ENCODE results near the gene PTX4.

GRCh38 chr16:1495889-1496262, 7.1 kb upstream of the PTX4 start:
- TF ChIP-seq CTCF (IDR thresholded peaks at IDR 0.05) (no peak), FOXM1 (IDR thresholded peaks at IDR 0.05; ENCODE audit: low read depth) (no peak), USF2 (IDR thresholded peaks at IDR 0.05; ENCODE audit: borderline replicate concordance, low read depth, low read length) (no peak), SIN3A (IDR thresholded peaks at IDR 0.05; ENCODE audit: borderline replicate concordance, low read depth, low read length) (no peak), POLR2AphosphoS5 (IDR thresholded peaks at IDR 0.05; ENCODE audit: low read depth, low read length) (no peak), CHD2 (IDR thresholded peaks at IDR 0.05; ENCODE audit: low read length, partially characterized antibody) (no peak), RCOR1 (IDR thresholded peaks at IDR 0.05; ENCODE audit: low read length) (no peak), EP300 (IDR thresholded peaks at IDR 0.05; ENCODE audit: borderline replicate concordance in 1 of 2, low read depth in 1 of 2, low read length in 1 of 2) (no peak), SMC3 (IDR thresholded peaks at IDR 0.05; ENCODE audit: low read depth, low read length) (no peak), TAF1 (IDR thresholded peaks at IDR 0.05; ENCODE audit: borderline replicate concordance, low read depth, low read length) (no peak), TEAD4 (IDR thresholded peaks at IDR 0.05; ENCODE audit: borderline replicate concordance, insufficient read depth) (no peak), FOSL2 (IDR thresholded peaks at IDR 0.05; ENCODE audit: borderline replicate concordance, low read depth) (no peak), MXI1 (IDR thresholded peaks at IDR 0.05; ENCODE audit: low read depth, low read length) (no peak), EZH2phosphoT487 (IDR thresholded peaks at IDR 0.05; ENCODE audit: borderline replicate concordance, low read depth) (no peak)
